Peyer's patch (tissue), 4 donors: ENCODE results near the gene RXRB. TPM values are rescaled to one million over a fixed set of nuclear protein-coding genes. Genes with fewer than 3 reads are reported as not detected.

Source experiments
- DNase-seq, 3 donors: peaks; one replicate each; pipeline ENCODE4 v3.0.0-alpha.2; 2017 to 2019
- H3K27ac ChIP-seq, 4 donors: fragments of 200-600 bp; sonication (generic); one replicate each; pipeline ENCODE4 v1.5.1; 2016 to 2019
- H3K27me3 ChIP-seq, 2 donors: fragments of 200-600 bp; sonication (generic); one replicate each; pipeline ENCODE4 v1.5.1; 2019
- H3K36me3 ChIP-seq, 3 donors: fragments of 200-600 bp; sonication (generic); one replicate each; pipeline ENCODE4 v1.5.1; 2016 to 2019
- H3K4me1 ChIP-seq, 4 donors: fragments of 200-600 bp; sonication (generic); one replicate each; pipeline ENCODE4 v1.5.1; 2016 to 2019
- H3K4me3 ChIP-seq, 4 donors: fragments of 200-600 bp; sonication (generic); 1 replicate in 3 of 4; 2 replicates in 1 of 4; pipeline ENCODE4 v1.5.1; 2016 to 2019; ENCODE audit warnings: mild to moderate bottlenecking in 1 of 4
- H3K9me3 ChIP-seq, 4 donors: fragments of 200-600 bp; sonication (generic); one replicate each; pipeline ENCODE4 v1.5.1; 2016 to 2019; ENCODE audit warnings: mild to moderate bottlenecking in 1 of 4
- POLR2A ChIP-seq, 2 donors: fragments of 450-650 bp; IDR thresholded peaks; one replicate each; pipeline ENCODE4 v1.5.1; 2017; ENCODE audit warnings: antibody characterized with exemption in 2 of 2, mild to moderate bottlenecking in 2 of 2, moderate library complexity in 2 of 2
- total RNA-seq, 4 donors: library from RNA; depleted of rRNA; stranded (reverse); fragments of >200 nt; gene quantifications; one replicate each; pipeline ENCODE4 v1.1.0, GENCODE V29; 2016
- TF ChIP-seq, protein P1 (sequence below), 6 experiments: fragments of 450-650 bp in 4 of 6; fragments of 200-600 bp in 2 of 6; sonication (generic) in 1 of 6; IDR thresholded peaks; one replicate each; pipeline ENCODE4 v1.5.1; 2017 to 2019; ENCODE audit warnings: antibody characterized with exemption in 6 of 6, mild to moderate bottlenecking in 3 of 6, moderate library complexity in 1 of 6

The RXRB gene
- total RNA-seq, 4 donors from 2014 or later = 23.1 to 56.7 (median 36.6) TPM

DNA sequence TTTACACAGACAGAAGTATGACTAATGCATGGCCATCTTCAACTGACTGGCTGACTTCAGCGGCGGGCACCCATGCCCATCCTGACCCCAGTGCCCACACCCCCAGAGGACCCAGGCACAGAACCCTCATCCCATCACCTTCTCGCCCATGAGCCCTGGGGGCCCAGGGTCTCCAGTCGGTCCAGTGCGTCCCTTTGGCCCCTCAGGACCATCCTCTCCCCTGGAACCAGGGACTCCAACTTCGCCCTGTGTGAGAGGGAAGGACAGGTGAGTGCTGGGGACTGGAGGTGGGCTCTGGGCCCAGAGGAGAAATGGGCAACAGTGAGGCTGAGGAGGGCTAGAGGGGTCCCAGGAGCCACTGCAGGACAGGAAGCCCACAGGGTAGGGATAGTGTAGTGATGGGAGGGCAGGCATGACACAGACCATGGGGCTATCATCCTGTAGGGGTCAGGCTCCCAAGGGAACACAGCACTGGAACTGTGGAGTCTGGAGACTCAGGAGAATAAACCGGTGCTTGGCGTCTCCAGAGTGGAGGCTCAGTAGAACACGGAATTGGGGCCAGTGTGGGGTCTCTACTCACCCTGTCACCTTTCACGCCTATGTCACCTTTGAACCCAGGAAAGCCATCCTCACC lies 24.9 kb downstream of the RXRB start:
- Histone ChIP-seq H3K27me3 (no peaks in the 10 kb centered on the region), H3K9me3 (no peaks in the 10 kb centered on the region), H3K4me3 (no peak overlapping the region), H3K36me3 (no peaks in the 10 kb centered on the region), H3K4me1 (no peaks in the 10 kb centered on the region), H3K27ac (no peak overlapping the region)
- no peak for DNase-seq
- TF ChIP-seq, protein P1, sequence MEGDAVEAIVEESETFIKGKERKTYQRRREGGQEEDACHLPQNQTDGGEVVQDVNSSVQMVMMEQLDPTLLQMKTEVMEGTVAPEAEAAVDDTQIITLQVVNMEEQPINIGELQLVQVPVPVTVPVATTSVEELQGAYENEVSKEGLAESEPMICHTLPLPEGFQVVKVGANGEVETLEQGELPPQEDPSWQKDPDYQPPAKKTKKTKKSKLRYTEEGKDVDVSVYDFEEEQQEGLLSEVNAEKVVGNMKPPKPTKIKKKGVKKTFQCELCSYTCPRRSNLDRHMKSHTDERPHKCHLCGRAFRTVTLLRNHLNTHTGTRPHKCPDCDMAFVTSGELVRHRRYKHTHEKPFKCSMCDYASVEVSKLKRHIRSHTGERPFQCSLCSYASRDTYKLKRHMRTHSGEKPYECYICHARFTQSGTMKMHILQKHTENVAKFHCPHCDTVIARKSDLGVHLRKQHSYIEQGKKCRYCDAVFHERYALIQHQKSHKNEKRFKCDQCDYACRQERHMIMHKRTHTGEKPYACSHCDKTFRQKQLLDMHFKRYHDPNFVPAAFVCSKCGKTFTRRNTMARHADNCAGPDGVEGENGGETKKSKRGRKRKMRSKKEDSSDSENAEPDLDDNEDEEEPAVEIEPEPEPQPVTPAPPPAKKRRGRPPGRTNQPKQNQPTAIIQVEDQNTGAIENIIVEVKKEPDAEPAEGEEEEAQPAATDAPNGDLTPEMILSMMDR (IDR thresholded peaks at IDR 0.05) = no peak
- no peak for TF ChIP-seq POLR2A (IDR thresholded peaks at IDR 0.05)

DNA sequence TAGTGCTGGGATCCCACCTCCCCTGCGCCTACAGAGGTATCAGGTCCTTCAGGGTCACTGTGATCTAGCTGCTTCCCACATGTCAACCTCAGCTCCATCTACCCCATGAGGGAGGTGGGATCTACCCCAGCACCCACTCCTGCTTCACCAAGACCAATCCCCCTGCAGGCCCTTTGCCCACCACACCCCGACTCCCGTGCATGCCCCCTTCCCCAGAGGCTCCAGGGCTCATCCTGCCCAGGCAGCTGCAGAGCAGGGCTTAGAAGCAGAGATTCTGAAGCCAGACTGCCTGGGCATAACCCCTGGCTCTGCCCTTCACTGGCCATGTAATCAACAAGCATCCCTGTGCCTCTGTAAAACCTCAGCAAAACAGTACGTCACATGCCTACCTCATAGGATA lies 25.7 kb downstream of the RXRB start:
- H3K27me3 ChIP-seq = no peaks in the 10 kb centered on the region

DNA sequence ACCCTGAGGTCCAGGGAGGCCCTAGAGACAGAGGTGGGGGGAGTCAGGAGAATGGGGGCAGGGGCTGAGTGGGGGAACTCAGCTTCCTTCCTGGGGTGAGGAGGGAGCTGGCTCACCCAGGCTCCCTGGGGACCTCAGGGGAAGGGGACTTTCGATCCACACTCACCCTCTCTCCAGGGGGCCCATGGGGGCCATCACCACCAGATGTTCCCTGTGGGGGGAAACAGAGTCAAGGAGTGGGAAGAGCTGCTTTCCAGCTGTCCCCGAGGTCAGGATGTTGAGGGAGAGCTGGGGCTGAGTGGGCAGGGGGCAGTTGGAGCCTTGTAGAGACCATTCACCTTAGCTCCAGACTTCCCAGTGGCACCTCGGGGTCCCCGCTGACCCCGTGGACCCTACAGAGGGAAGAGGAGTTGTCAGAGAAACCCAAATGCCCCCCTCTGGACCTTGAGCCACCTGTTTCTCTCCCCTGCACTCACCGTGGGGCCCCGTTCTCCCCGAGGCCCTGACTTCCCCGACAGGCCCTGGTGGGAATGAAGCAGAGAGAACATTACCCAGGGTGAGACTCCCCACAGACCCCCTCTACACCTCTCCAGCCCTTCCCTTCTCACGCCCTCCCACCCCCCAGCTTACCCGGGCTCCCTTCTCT lies 26.8 kb downstream of the RXRB start:
- DNase-seq = no peak
- Histone ChIP-seq H3K4me1 (no peaks in the 10 kb centered on the region), H3K36me3 (no peaks in the 10 kb centered on the region), H3K4me3 (no peak overlapping the region), H3K27me3 (no peaks in the 10 kb centered on the region), H3K27ac (no peak overlapping the region), H3K9me3 (no peaks in the 10 kb centered on the region)
- TF ChIP-seq, protein P1 (IDR thresholded peaks at IDR 0.05) = no peak
- TF ChIP-seq POLR2A (IDR thresholded peaks at IDR 0.05) = no peak

More for the DNA sequence above, 25.7 kb downstream of the RXRB start:
- TF ChIP-seq POLR2A (IDR thresholded peaks at IDR 0.05) = no peak
- TF ChIP-seq, protein P1 (IDR thresholded peaks at IDR 0.05) = no peak
- H3K4me1 ChIP-seq = no peaks in the 10 kb centered on the region
- H3K4me3 ChIP-seq = no peak overlapping the region
- no peaks in the 10 kb centered on the region for H3K36me3 ChIP-seq
- H3K27ac ChIP-seq = no peak overlapping the region
- DNase-seq = no peak
- H3K9me3 ChIP-seq = no peaks in the 10 kb centered on the region

DNA sequence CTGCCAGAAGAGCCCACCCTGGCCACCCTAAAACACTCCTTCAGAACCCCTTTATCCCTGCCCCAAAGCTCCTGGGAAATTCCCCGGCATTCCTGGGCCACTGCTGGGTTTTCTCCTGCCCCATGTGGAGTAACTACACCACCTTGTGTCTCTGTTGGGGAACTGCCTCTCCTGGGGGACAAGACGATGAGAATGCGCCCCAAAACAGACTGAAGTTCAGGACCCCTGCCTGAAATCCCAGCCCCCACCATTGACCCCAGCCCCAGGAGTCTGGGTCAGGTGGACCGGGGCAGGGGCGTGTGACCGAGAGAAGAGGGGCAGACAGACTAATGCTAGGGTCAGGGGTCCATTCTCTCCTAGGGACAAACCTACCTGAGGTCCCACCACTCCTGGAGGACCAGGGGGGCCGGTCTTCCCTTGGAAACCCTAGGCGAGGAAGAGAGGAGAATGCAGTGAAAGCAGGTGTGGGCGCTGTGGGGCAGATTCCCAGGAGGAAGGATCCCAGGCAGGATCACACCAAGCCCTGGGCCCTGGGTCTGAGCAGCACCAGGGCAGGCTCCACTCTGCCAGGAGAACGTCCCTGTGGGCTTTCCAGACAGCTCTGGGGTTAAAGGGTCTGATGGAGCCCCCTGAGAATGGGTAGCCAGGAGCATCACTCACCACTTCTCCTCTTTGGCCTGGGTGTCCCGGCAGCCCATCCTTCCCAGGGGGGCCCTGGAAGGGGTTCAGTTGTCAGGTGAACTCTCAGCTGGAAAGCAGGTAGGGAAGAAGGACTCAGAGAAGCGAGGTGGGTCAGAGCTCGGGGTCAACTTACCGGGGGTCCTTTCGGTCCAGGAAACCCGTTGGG lies 27.6 kb downstream of the RXRB start:
- DNase-seq = peak in 1 of 3 donors; percentile 47
- no peaks in the 10 kb centered on the region for H3K4me1 ChIP-seq
- H3K27me3 ChIP-seq = no peaks in the 10 kb centered on the region
- no peaks in the 10 kb centered on the region for H3K36me3 ChIP-seq
- no peaks in the 10 kb centered on the region for H3K9me3 ChIP-seq
- H3K27ac ChIP-seq = no peak overlapping the region
- TF ChIP-seq, protein P1 (IDR thresholded peaks at IDR 0.05) = peak in 4 of 6 experiments; percentile 45 to 65 (median 64)
- TF ChIP-seq POLR2A (IDR thresholded peaks at IDR 0.05) = no peak
- H3K4me3 ChIP-seq = no peak overlapping the region

DNA sequence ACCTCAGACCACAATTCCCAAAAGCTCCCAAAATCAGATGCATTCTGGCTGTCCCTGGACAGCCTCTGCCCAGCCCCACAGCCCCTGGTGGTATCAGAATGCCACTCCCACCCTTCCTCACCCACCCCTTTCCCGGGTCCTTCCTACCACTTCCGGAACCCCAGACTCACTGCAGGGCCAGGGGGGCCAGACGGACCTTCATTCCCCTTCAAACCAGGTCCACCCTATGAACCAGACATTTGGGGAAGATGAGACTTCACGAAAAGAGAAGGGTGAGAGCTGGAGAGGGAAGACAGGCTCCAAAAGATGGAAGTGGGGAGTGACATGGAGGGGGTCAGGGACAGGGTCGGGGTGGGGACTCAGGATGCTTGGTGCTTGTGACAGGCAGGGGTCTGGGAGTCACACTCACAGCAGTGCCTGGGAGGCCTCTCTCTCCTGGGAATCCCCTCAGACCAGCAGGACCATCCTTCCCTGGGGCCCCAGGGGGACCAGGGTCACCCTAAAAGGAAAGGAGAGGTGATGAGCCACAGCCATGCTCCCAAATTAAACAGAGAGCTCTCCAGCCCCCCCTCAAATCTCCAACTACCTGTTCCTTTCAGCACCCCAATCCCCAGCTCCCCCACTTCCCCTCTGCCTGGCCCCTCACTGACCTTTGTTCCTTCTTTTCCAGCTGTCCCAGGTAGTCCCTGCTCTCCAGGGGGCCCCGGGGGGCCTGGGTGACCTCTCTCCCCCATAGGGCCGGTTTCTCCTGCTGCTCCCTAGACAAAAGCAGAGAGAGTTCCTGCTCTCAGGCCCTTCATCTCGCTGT lies 28.4 kb downstream of the RXRB start:
- Histone ChIP-seq H3K27me3 (no peaks in the 10 kb centered on the region), H3K27ac (no peak overlapping the region), H3K9me3 (no peaks in the 10 kb centered on the region), H3K4me1 (no peaks in the 10 kb centered on the region), H3K4me3 (no peak overlapping the region), H3K36me3 (no peaks in the 10 kb centered on the region)
- no peak for DNase-seq
- TF ChIP-seq, protein P1 (IDR thresholded peaks at IDR 0.05) = no peak
- TF ChIP-seq POLR2A (IDR thresholded peaks at IDR 0.05) = no peak
